ENCODE data around the gene PALLD. TPM values are rescaled to one million over a fixed set of nuclear protein-coding genes. Genes with fewer than 3 reads are reported as not detected.

PALLD gene
- total RNA-seq, 1 experiment from 2014 or later = 27.6 TPM

- Mint-ChIP-seq H3K27me3 (ENCODE audit: unreplicated experiment) (no peaks in the 10 kb centered on the region), H3K9me3 (ENCODE audit: low read depth, unreplicated experiment) (no peaks in the 10 kb centered on the region), H3K27ac (ENCODE audit: unreplicated experiment) (no peak overlapping the region), H3K36me3 (ENCODE audit: insufficient read depth, unreplicated experiment) (peaks cover 4% of the 10 kb centered on the region), H3K4me3 (ENCODE audit: low read depth, unreplicated experiment) (no peak overlapping the region), H3K4me1 (ENCODE audit: low read depth, unreplicated experiment) (no peaks in the 10 kb centered on the region)
- TF ChIP-seq, protein P1, sequence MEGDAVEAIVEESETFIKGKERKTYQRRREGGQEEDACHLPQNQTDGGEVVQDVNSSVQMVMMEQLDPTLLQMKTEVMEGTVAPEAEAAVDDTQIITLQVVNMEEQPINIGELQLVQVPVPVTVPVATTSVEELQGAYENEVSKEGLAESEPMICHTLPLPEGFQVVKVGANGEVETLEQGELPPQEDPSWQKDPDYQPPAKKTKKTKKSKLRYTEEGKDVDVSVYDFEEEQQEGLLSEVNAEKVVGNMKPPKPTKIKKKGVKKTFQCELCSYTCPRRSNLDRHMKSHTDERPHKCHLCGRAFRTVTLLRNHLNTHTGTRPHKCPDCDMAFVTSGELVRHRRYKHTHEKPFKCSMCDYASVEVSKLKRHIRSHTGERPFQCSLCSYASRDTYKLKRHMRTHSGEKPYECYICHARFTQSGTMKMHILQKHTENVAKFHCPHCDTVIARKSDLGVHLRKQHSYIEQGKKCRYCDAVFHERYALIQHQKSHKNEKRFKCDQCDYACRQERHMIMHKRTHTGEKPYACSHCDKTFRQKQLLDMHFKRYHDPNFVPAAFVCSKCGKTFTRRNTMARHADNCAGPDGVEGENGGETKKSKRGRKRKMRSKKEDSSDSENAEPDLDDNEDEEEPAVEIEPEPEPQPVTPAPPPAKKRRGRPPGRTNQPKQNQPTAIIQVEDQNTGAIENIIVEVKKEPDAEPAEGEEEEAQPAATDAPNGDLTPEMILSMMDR (IDR thresholded peaks at IDR 0.05; ENCODE audit: unreplicated experiment) = no peak
- CTCF ChIA-PET = no interaction called here
- DNase-seq = no peak
- intact Hi-C loops (cut with micrococcal nuclease; ENCODE audit: unreplicated experiment) = loop anchor here (2.0 kb wide), 1 partner anchor 13 kb away; no protein-coding TSS in a partner anchor
- BruUV-seq (replicated peaks) = no TSS peak
Observed at GRCh38 chr4:168817370-168817769, 320.5 kb downstream of the PALLD start.

- no TSS peak for BruUV-seq (replicated peaks)
- Mint-ChIP-seq H3K27me3 (ENCODE audit: unreplicated experiment) (no peaks in the 10 kb centered on the region), H3K4me3 (ENCODE audit: low read depth, unreplicated experiment) (no peak overlapping the region), H3K27ac (ENCODE audit: unreplicated experiment) (no peak overlapping the region), H3K9me3 (ENCODE audit: low read depth, unreplicated experiment) (no peaks in the 10 kb centered on the region), H3K36me3 (ENCODE audit: insufficient read depth, unreplicated experiment) (no peaks in the 10 kb centered on the region), H3K4me1 (ENCODE audit: low read depth, unreplicated experiment) (no peaks in the 10 kb centered on the region)
- intact Hi-C loops (cut with micrococcal nuclease; ENCODE audit: unreplicated experiment) = no loop called here
- DNase-seq = no peak
- TF ChIP-seq, protein P1 (IDR thresholded peaks at IDR 0.05; ENCODE audit: unreplicated experiment) = no peak
- CTCF ChIA-PET = no interaction called here
Observed at GRCh38 chr4:168822481-168822880, 325.6 kb downstream of the PALLD start.

- DNase-seq = no peak
- Mint-ChIP-seq H3K4me3 (ENCODE audit: low read depth, unreplicated experiment) (no peak overlapping the region), H3K27me3 (ENCODE audit: unreplicated experiment) (no peaks in the 10 kb centered on the region), H3K4me1 (ENCODE audit: low read depth, unreplicated experiment) (no peaks in the 10 kb centered on the region), H3K36me3 (ENCODE audit: insufficient read depth, unreplicated experiment) (no peaks in the 10 kb centered on the region), H3K9me3 (ENCODE audit: low read depth, unreplicated experiment) (no peaks in the 10 kb centered on the region), H3K27ac (ENCODE audit: unreplicated experiment) (no peak overlapping the region)
- TF ChIP-seq, protein P1 (IDR thresholded peaks at IDR 0.05; ENCODE audit: unreplicated experiment) = no peak
- BruUV-seq (replicated peaks) = no TSS peak
- CTCF ChIA-PET = no interaction called here
- intact Hi-C loops (cut with micrococcal nuclease; ENCODE audit: unreplicated experiment) = no loop called here
Observed at GRCh38 chr4:168825975-168826374, 329.1 kb downstream of the PALLD start.

- no peak overlapping the region for H3K27ac Mint-ChIP-seq (ENCODE audit: unreplicated experiment)
- H3K4me1 Mint-ChIP-seq (ENCODE audit: low read depth, unreplicated experiment) = no peaks in the 10 kb centered on the region
- no peaks in the 10 kb centered on the region for H3K9me3 Mint-ChIP-seq (ENCODE audit: low read depth, unreplicated experiment)
- CTCF ChIA-PET = no interaction called here
- H3K27me3 Mint-ChIP-seq (ENCODE audit: unreplicated experiment) = no peaks in the 10 kb centered on the region
- DNase-seq = no peak
- BruUV-seq (replicated peaks) = no TSS peak
- H3K36me3 Mint-ChIP-seq (ENCODE audit: insufficient read depth, unreplicated experiment) = peaks cover 2% of the 10 kb centered on the region
- intact Hi-C loops (cut with micrococcal nuclease; ENCODE audit: unreplicated experiment) = no loop called here
- TF ChIP-seq, protein P1 (IDR thresholded peaks at IDR 0.05; ENCODE audit: unreplicated experiment) = no peak
- no peak overlapping the region for H3K4me3 Mint-ChIP-seq (ENCODE audit: low read depth, unreplicated experiment)
Observed at GRCh38 chr4:168826620-168827019, 329.8 kb downstream of the PALLD start.

Data from Calu3 (cell line).